ENCODE data around the gene STK32A. TPM values are rescaled to one million over a fixed set of nuclear protein-coding genes. Genes with fewer than 3 reads are reported as not detected.

STK32A gene
- total RNA-seq, 4 donors from 2014 or later: 0.99 to 9.6 (median 5.4) TPM

GRCh38 chr5:147431586-147431985, 196.8 kb downstream of the STK32A start:
- no peak overlapping the region for H3K4me3 ChIP-seq (ENCODE audit: low read depth, poor library complexity, severe bottlenecking)
- 69 to 79% methylated on average over 3 of the region's 3 CpGs for WGBS, 2 donors
- no peak for DNase-seq (ENCODE audit: low spot score in 2 of 2)
- no peak for TF ChIP-seq CTCF (IDR thresholded peaks at IDR 0.05)
- no peak for TF ChIP-seq POLR2A (IDR thresholded peaks at IDR 0.05)
- intact Hi-C loops (cut with DNase I; ENCODE audit: low total_unique reads): no loop called here

GRCh38 chr5:147432323-147432722, 197.5 kb downstream of the STK32A start:
- no peak overlapping the region for H3K4me3 ChIP-seq (ENCODE audit: low read depth, poor library complexity, severe bottlenecking)
- intact Hi-C loops (cut with DNase I; ENCODE audit: low total_unique reads): no loop called here
- DNase-seq (ENCODE audit: low spot score in 2 of 2): no peak
- 95 to 96% methylated on average over 4 of the region's 4 CpGs for WGBS, 2 donors
- no peak for TF ChIP-seq POLR2A (IDR thresholded peaks at IDR 0.05)
- TF ChIP-seq CTCF (IDR thresholded peaks at IDR 0.05): no peak

DNA sequence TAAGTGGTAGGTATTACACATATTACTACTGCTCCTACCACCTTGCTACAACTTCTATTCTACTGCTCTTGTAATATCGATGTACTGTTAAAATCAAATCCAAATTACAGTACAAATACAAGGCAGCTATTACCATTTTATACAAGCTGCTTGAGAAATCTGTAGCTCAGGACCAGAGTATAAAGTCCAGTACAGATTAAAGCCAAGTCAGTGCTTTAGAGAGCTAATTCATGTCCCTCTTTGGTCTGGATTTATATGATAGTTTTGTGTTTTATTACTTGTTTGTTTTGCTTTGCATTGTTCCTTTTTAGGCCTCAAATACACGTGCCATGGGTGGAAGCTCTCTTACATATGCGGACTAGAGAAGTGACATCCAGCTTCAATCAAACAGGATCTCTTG, 199.2 kb downstream of the STK32A start:
- intact Hi-C loops (cut with DNase I; ENCODE audit: low total_unique reads): no loop called here
- H3K4me3 ChIP-seq (ENCODE audit: low read depth, poor library complexity, severe bottlenecking): no peak overlapping the region
- WGBS, 2 donors: 86% methylated on average over 3 of the region's 3 CpGs
- TF ChIP-seq POLR2A (IDR thresholded peaks at IDR 0.05) (no peak), CTCF (IDR thresholded peaks at IDR 0.05) (no peak)
- DNase-seq (ENCODE audit: low spot score in 2 of 2): no peak

DNA sequence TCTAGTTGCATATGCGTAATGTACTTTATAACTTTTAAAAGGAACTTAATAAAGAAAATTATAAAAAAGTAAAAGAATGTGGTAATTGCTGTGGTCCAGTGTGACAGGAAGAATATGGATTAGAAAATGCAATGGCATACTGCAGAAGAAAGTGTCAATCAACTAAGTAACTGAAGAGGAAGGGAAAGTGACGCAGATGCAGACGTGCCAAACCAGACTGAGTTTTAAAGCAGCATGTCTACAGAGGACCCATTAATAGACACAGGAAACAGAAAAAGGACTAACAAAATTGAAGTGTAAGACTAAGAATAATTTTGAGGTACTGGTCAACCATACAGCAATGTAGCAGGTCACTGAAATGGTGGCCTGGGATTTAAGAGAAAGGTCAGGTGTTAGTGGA, 201.8 kb downstream of the STK32A start:
- no peak overlapping the region for H3K4me3 ChIP-seq (ENCODE audit: low read depth, poor library complexity, severe bottlenecking)
- intact Hi-C loops (cut with DNase I; ENCODE audit: low total_unique reads): no loop called here
- DNase-seq (ENCODE audit: low spot score in 2 of 2): no peak
- WGBS, 2 donors: 89 to 90% methylated on average over 3 of the region's 3 CpGs
- TF ChIP-seq POLR2A (IDR thresholded peaks at IDR 0.05) (no peak), CTCF (IDR thresholded peaks at IDR 0.05) (no peak)

GRCh38 chr5:147437161-147437596, 202.4 kb downstream of the STK32A start:
- DNase-seq (ENCODE audit: low spot score in 2 of 2): no peak
- TF ChIP-seq POLR2A (IDR thresholded peaks at IDR 0.05) (no peak), CTCF (IDR thresholded peaks at IDR 0.05) (no peak)
- intact Hi-C loops (cut with DNase I; ENCODE audit: low total_unique reads): no loop called here
- 69 to 77% methylated on average over 6 of the region's 6 CpGs for WGBS, 2 donors
- H3K4me3 ChIP-seq (ENCODE audit: low read depth, poor library complexity, severe bottlenecking): no peak overlapping the region
